Measurements from ENCODE around the gene MASP2.
A peak's percentile ranks its signal among the peaks of the same experiment; 100 is the strongest.
"Not testable (repeated sequence)": the region's sequence is repeated elsewhere in the genome, so short reads cannot be mapped to it uniquely, and the experiment has no call there.

The MASP2 gene

GRCh38 chr1:11070876-11071275 lies 23.8 kb upstream of the MASP2 start:
- TF ChIP-seq ELF4 (IDR thresholded peaks at IDR 0.05) (no peak), SP1 (IDR thresholded peaks at IDR 0.05) (no peak), L3MBTL2 (conservative IDR thresholded peaks at IDR 0.05) (no peak)
- POLR2A ChIA-PET, result interaction anchor here (0.8 to 2.5 kb wide), 4 partner anchors 11 to 28 kb away, joined by 3 to 10 read pairs (median 4); partner anchors contain the start of genes EXOSC10 and SRM
- no peak for DNase-seq (ENCODE audit: extremely low spot score)
- CTCF ChIA-PET, result no interaction called here

GRCh38 chr1:11068600-11069473 lies 21.8 kb upstream of the MASP2 start:
- CTCF ChIA-PET, result no interaction called here
- DNase-seq (ENCODE audit: extremely low spot score), result peak; percentile 3
- TF ChIP-seq NFRKB (IDR thresholded peaks at IDR 0.05) (no peak), ELF4 (IDR thresholded peaks at IDR 0.05) (no peak), FOXM1 (IDR thresholded peaks at IDR 0.05; ENCODE audit: borderline replicate concordance) (no peak), SUZ12 (IDR thresholded peaks at IDR 0.05) (no peak), FOXK2 (IDR thresholded peaks at IDR 0.05) (no peak)
- POLR2A ChIA-PET, result interaction anchor here (1.2 to 2.5 kb wide), 1 partner anchor 9 kb away, joined by 4 to 10 read pairs; the partner anchor contains the start of gene SRM

- no peak for TF ChIP-seq FOXA1 (IDR thresholded peaks at IDR 0.05)
- no peak for TF ChIP-seq PKNOX1 (IDR thresholded peaks at IDR 0.05)
- no peak for TF ChIP-seq ELF4 (IDR thresholded peaks at IDR 0.05)
- no peak for TF ChIP-seq ZNF384 (IDR thresholded peaks at IDR 0.05)
- no peak for TF ChIP-seq L3MBTL2 (conservative IDR thresholded peaks at IDR 0.05)
- TF ChIP-seq LEF1 (IDR thresholded peaks at IDR 0.05; ENCODE audit: borderline replicate concordance), result no peak
- no peak for TF ChIP-seq SP1 (IDR thresholded peaks at IDR 0.05)
- no peak for TF ChIP-seq CTBP1 (IDR thresholded peaks at IDR 0.05; ENCODE audit: borderline replicate concordance)
- no peak for TF ChIP-seq BHLHE40 (IDR thresholded peaks at IDR 0.05; ENCODE audit: borderline replicate concordance)
- TF ChIP-seq ARNT (IDR thresholded peaks at IDR 0.05), result no peak
- no peak for TF ChIP-seq TARDBP (IDR thresholded peaks at IDR 0.05)
- no peak for TF ChIP-seq NFRKB (IDR thresholded peaks at IDR 0.05)
- no peak for TF ChIP-seq FOXK2 (IDR thresholded peaks at IDR 0.05)
- no peak for TF ChIP-seq FOXM1 (IDR thresholded peaks at IDR 0.05; ENCODE audit: borderline replicate concordance)
- no peak for TF ChIP-seq SUZ12 (IDR thresholded peaks at IDR 0.05)
- TF ChIP-seq HDGF (IDR thresholded peaks at IDR 0.05; ENCODE audit: borderline replicate concordance), result no peak
- CTCF ChIA-PET, result no interaction called here
- peak; percentile 3 for DNase-seq (ENCODE audit: extremely low spot score)
- POLR2A ChIA-PET, result interaction anchor here (1.2 kb wide), 1 partner anchor 8 kb away, joined by 4 read pairs; the partner anchor contains the start of gene SRM
Observed at GRCh38 chr1:11067716-11068599, 20.9 kb upstream of the MASP2 start.

GRCh38 chr1:11065796-11066195 lies 18.8 kb upstream of the MASP2 start:
- no peak for DNase-seq (ENCODE audit: extremely low spot score)
- POLR2A ChIA-PET, result no interaction called here
- CTCF ChIA-PET, result interaction anchor here (2.5 kb wide), 1 partner anchor 28 kb away, joined by 8 read pairs; no protein-coding TSS in a partner anchor
- TF ChIP-seq CTBP1 (IDR thresholded peaks at IDR 0.05; ENCODE audit: borderline replicate concordance), result no peak
- no peak for TF ChIP-seq TARDBP (IDR thresholded peaks at IDR 0.05)
- no peak for TF ChIP-seq PKNOX1 (IDR thresholded peaks at IDR 0.05)
- TF ChIP-seq ELF4 (IDR thresholded peaks at IDR 0.05), result no peak
- no peak for TF ChIP-seq FOXA1 (IDR thresholded peaks at IDR 0.05)
- TF ChIP-seq HDGF (IDR thresholded peaks at IDR 0.05; ENCODE audit: borderline replicate concordance), result no peak
- TF ChIP-seq FOXK2 (IDR thresholded peaks at IDR 0.05), result no peak
- no peak for TF ChIP-seq NFRKB (IDR thresholded peaks at IDR 0.05)
- no peak for TF ChIP-seq L3MBTL2 (conservative IDR thresholded peaks at IDR 0.05)
- no peak for TF ChIP-seq SP1 (IDR thresholded peaks at IDR 0.05)
- no peak for TF ChIP-seq BHLHE40 (IDR thresholded peaks at IDR 0.05; ENCODE audit: borderline replicate concordance)
- no peak for TF ChIP-seq FOXM1 (IDR thresholded peaks at IDR 0.05; ENCODE audit: borderline replicate concordance)
- TF ChIP-seq SUZ12 (IDR thresholded peaks at IDR 0.05), result no peak
- no peak for TF ChIP-seq ZNF384 (IDR thresholded peaks at IDR 0.05)

- ChIA-PET POLR2A (interaction anchor here (1.4 kb wide), 1 partner anchor 34 kb away, joined by 6 read pairs; the partner anchor contains the start of gene EXOSC10), CTCF (interaction anchor here (2.5 kb wide), 1 partner anchor 27 kb away, joined by 8 read pairs; no protein-coding TSS in a partner anchor)
- no peak for DNase-seq (ENCODE audit: extremely low spot score)
- no peak for TF ChIP-seq BHLHE40 (IDR thresholded peaks at IDR 0.05; ENCODE audit: borderline replicate concordance)
- no peak for TF ChIP-seq TARDBP (IDR thresholded peaks at IDR 0.05)
- no peak for TF ChIP-seq L3MBTL2 (conservative IDR thresholded peaks at IDR 0.05)
- no peak for TF ChIP-seq HDGF (IDR thresholded peaks at IDR 0.05; ENCODE audit: borderline replicate concordance)
- no peak for TF ChIP-seq NFRKB (IDR thresholded peaks at IDR 0.05)
Observed at GRCh38 chr1:11064942-11065341, 17.9 kb upstream of the MASP2 start.

GRCh38 chr1:11063937-11064537 lies 17.0 kb upstream of the MASP2 start:
- ChIA-PET POLR2A (interaction anchor here (1.4 to 1.5 kb wide), 2 partner anchors 27 to 35 kb away, joined by 6 read pairs; partner anchors contain the start of gene EXOSC10), CTCF (interaction anchor here (0.6 to 2.5 kb wide), 3 partner anchors 18 to 32 kb away, joined by 3 to 8 read pairs (median 3); no protein-coding TSS in a partner anchor)
- not testable (repeated sequence) for DNase-seq (ENCODE audit: extremely low spot score)
- peak; percentile 7; the same call in 1 of the 2 replicates for TF ChIP-seq PKNOX1 (IDR thresholded peaks at IDR 0.05)

All from HEK293T (cell line).